ENCODE measurements around the gene GAA.

The GAA gene

GRCh38 chr17:80097844-80098691 is 3.3 kb upstream of the GAA start:
- no peak for TF ChIP-seq CTCF (IDR thresholded peaks at IDR 0.05; ENCODE audit: extremely low read depth, insufficient read depth, missing control alignments)
- DNase-seq (ENCODE audit: low spot score): no peak
- in situ Hi-C loops (cut with MboI; ENCODE audit: low pct_unique_long_range_greater_than_20kb, low sequenced_read_pairs, unreplicated experiment): no loop called here

- no peak for DNase-seq (ENCODE audit: low spot score)
- in situ Hi-C loops (cut with MboI; ENCODE audit: low pct_unique_long_range_greater_than_20kb, low sequenced_read_pairs, unreplicated experiment): no loop called here
- TF ChIP-seq CTCF (IDR thresholded peaks at IDR 0.05; ENCODE audit: extremely low read depth, insufficient read depth, missing control alignments): no peak
Observed at GRCh38 chr17:80099291-80100034, 1.9 kb upstream of the GAA start.

- in situ Hi-C loops (cut with MboI; ENCODE audit: low pct_unique_long_range_greater_than_20kb, low sequenced_read_pairs, unreplicated experiment): no loop called here
- no peak for TF ChIP-seq CTCF (IDR thresholded peaks at IDR 0.05; ENCODE audit: extremely low read depth, insufficient read depth, missing control alignments)
- DNase-seq (ENCODE audit: low spot score): no peak
Observed at GRCh38 chr17:80100035-80100323, 1.4 kb upstream of the GAA start.

- TF ChIP-seq CTCF (IDR thresholded peaks at IDR 0.05; ENCODE audit: extremely low read depth, insufficient read depth, missing control alignments): no peak
- in situ Hi-C loops (cut with MboI; ENCODE audit: low pct_unique_long_range_greater_than_20kb, low sequenced_read_pairs, unreplicated experiment): no loop called here
- DNase-seq (ENCODE audit: low spot score): peak; percentile 66
Observed at GRCh38 chr17:80101946-80102663, 724 bp downstream of the GAA start.

GRCh38 chr17:80102664-80103448 is 1.5 kb downstream of the GAA start:
- DNase-seq (ENCODE audit: low spot score): no peak
- TF ChIP-seq CTCF (IDR thresholded peaks at IDR 0.05; ENCODE audit: extremely low read depth, insufficient read depth, missing control alignments): no peak
- in situ Hi-C loops (cut with MboI; ENCODE audit: low pct_unique_long_range_greater_than_20kb, low sequenced_read_pairs, unreplicated experiment): no loop called here
